Mucosa of rectum (tissue), 2 donors: Measurements from ENCODE around the gene FBXW8.

Source experiments
- H3K27ac ChIP-seq, 2 donors: one replicate each; pipeline ENCODE4 v1.7.0; 2013; ENCODE audit warnings: inconsistent platforms in 2 of 2, low read depth in 2 of 2, low read length in 2 of 2
- H3K27me3 ChIP-seq, 2 donors: one replicate each; pipeline ENCODE4 v1.7.0; 2013; ENCODE audit warnings: low read length in 2 of 2; ENCODE audit not compliant: control insufficient read depth in 2 of 2, insufficient read depth in 2 of 2
- H3K36me3 ChIP-seq, 2 donors: one replicate each; pipeline ENCODE4 v1.7.0; 2013; ENCODE audit warnings: low read length in 2 of 2; ENCODE audit not compliant: control insufficient read depth in 2 of 2, insufficient read depth in 2 of 2
- H3K4me1 ChIP-seq, 2 donors: one replicate each; pipeline ENCODE4 v1.7.0; 2013; ENCODE audit warnings: low read length in 2 of 2, mild to moderate bottlenecking in 1 of 2; ENCODE audit not compliant: control insufficient read depth in 2 of 2, insufficient read depth in 2 of 2
- H3K4me3 ChIP-seq, 2 donors: one replicate each; pipeline ENCODE4 v1.7.0; 2013; ENCODE audit warnings: low read length in 2 of 2
- H3K9ac ChIP-seq, 2 donors: one replicate each; pipeline ENCODE4 v1.7.0; 2013; ENCODE audit warnings: low read length in 2 of 2, low read depth in 1 of 2, mild to moderate bottlenecking in 1 of 2
- H3K9me3 ChIP-seq, 2 donors: one replicate each; pipeline ENCODE4 v1.7.0; 2013; ENCODE audit warnings: low read length in 2 of 2; ENCODE audit not compliant: control insufficient read depth in 2 of 2
- donor health status: healthy.
- donor health status: Normal muscosa, but diverticular disease.

FBXW8 gene

DNA sequence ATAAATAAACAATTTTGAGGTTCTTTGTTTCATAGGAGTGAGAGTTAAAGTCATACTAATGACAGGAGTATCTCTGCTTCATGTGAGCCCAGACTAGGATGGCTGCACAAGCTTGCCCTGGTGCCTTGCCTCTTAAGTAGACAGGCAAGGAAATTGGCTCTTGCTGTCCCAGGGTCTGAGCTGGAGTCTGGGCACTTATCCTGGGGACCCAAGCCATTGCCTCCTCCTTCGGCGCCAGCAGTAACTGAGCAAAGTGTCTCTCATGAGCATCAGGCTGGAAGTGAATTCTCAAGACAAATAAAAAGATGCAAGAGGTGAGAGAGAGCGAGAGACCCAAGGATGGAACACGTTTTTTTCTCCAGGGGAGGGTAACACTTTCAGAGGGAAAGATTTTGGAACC lies 6.9 kb upstream of the FBXW8 start:
- no peaks in the 10 kb centered on the region for H3K36me3 ChIP-seq
- no peaks in the 10 kb centered on the region for H3K9me3 ChIP-seq
- H3K4me3 ChIP-seq, result no peak overlapping the region
- H3K9ac ChIP-seq, result no peak overlapping the region
- H3K27me3 ChIP-seq, result no peaks in the 10 kb centered on the region
- no peaks in the 10 kb centered on the region for H3K4me1 ChIP-seq
- H3K27ac ChIP-seq, result no peak overlapping the region

DNA sequence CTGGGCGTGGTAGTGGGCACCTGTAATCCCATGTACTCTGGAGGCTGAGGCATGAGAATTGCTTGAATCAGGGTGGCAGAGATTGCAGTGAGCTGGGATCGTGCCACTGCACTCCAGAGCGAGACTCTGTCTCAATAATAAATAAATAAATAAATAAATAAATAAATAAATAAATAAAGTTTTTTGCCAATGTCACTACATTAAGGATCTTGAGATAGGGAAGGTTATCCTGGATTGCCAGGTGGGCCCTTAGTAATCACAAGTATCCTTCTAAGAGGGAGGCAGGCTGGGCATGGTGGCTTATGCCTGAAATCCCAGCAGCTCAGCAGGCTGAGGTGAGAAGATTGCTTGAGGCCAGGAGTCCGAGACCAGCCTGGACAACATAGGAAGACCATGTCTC lies 4.5 kb upstream of the FBXW8 start:
- Histone ChIP-seq H3K36me3 (no peaks in the 10 kb centered on the region), H3K9ac (no peak overlapping the region), H3K4me3 (no peak overlapping the region), H3K4me1 (peaks cover under 1 to 2% of the 10 kb centered on the region in 2 donors), H3K9me3 (no peaks in the 10 kb centered on the region), H3K27me3 (no peaks in the 10 kb centered on the region), H3K27ac (no peak overlapping the region)

DNA sequence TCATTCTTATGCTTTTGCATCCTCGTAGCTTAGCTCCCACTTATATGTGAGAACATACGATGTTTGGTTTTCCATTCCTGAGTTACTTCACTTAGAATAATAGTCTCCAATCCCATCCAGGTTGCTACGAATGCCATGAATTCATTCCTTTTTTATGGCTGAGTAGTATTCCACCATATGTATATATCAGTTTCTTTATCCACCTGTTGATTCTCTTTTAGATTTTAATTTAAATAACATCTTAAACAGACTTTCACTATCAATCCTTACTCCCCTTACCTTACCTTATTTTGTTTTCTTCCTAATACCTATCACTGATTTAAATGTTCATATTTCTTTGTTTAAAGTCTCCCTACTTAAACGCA lies 488 bp upstream of the FBXW8 start:
- peak overlapping the region in 1 of 2 donors; percentile 75 for H3K9ac ChIP-seq
- H3K4me3 ChIP-seq, result peak overlapping the region; percentile 83 to 87
- no peak overlapping the region for H3K27ac ChIP-seq

DNA sequence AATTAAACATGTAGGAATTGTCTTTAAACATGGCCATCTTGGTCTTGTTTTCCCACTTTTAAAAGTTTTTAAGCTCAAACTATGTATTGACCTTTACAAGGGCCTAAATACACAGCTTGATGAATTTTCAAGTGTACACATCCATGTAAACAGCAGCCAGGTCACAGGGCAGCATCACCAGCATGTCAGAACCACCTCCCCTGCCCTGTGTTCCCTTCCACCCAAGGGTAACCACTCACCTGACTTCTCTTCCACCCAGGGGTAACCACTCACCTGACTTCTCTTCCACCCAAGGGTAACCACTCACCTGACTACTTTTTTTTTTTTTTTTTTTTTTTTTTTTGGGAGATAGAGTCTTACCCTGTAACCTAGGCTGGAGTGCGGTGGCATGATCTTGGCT lies 4.6 kb downstream of the FBXW8 start:
- Histone ChIP-seq H3K27me3 (no peaks in the 10 kb centered on the region), H3K36me3 (no peaks in the 10 kb centered on the region), H3K4me3 (no peak overlapping the region), H3K4me1 (peaks cover 8 to 20% of the 10 kb centered on the region in 2 donors), H3K27ac (no peak overlapping the region), H3K9ac (no peak overlapping the region), H3K9me3 (no peaks in the 10 kb centered on the region)

More for the DNA sequence above, 488 bp upstream of the FBXW8 start:
- H3K9me3 ChIP-seq, result no peaks in the 10 kb centered on the region
- H3K36me3 ChIP-seq, result no peaks in the 10 kb centered on the region
- no peaks in the 10 kb centered on the region for H3K27me3 ChIP-seq
- H3K4me1 ChIP-seq, result peaks cover 2 to 8% of the 10 kb centered on the region in 2 donors

DNA sequence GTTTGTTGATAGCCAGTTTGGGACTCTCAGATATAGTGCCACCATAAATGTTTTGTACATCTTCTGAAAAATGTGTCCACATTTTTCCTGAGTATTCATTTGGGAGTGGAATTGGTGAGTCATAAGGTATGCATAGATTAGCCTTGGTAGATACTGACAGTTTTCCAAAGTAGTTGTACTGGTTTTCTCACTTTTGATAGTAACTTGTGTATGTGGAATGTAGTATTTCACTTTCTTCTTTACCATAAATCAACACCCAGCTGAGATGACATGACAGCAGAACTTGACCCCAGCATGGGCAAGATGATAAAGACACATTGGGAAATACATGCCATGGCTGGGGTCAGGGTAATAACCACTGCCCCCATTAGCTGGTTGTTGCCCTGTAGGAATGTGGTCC lies 5.4 kb downstream of the FBXW8 start:
- Histone ChIP-seq H3K27ac (no peak overlapping the region), H3K36me3 (no peaks in the 10 kb centered on the region), H3K27me3 (no peaks in the 10 kb centered on the region), H3K9ac (no peak overlapping the region), H3K4me1 (peaks cover 8 to 19% of the 10 kb centered on the region in 2 donors), H3K4me3 (no peak overlapping the region), H3K9me3 (no peaks in the 10 kb centered on the region)

DNA sequence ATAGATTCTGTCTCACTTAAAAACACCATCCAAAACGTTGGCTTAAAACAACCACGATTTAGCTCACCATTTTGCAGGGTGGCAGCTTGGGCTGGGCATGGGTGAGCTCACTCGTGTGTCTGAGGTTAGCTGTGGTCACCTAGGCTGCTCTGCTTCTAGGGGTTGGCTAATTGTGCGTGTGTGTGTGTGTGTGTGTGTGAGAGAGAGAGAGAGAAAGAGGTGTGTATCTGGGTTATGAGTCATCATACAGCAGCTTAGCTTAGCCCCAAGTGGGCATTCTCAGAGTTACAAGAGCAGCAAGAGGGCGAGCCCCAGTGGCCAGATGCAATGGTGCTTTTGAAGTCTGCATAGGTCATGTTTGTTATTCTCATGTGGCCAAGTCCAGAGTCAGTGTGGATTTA lies 6.0 kb downstream of the FBXW8 start:
- peaks cover 4 to 19% of the 10 kb centered on the region in 2 donors for H3K4me1 ChIP-seq

DNA sequence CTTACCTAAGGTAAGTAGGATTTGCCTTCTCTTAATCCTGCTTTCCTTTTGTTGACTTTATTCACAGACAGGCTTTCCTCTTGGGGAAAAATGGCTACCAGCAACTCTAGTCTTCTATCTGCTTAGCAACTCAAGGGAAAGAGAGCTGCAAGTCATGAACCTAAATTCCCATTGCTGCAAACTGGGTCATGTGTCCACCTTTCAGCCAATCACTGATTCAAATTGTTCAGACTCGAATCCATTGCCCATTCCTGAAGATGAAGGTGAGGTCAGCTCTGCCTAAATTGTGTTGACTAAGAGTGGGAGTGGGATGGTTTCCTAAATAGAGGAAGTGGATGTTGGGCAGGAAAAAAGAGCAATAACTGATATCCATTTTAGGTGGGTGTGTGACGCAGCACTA lies 7.7 kb downstream of the FBXW8 start:
- H3K27me3 ChIP-seq, result no peaks in the 10 kb centered on the region
- no peak overlapping the region for H3K9ac ChIP-seq
- no peaks in the 10 kb centered on the region for H3K9me3 ChIP-seq
- no peak overlapping the region for H3K27ac ChIP-seq
- H3K36me3 ChIP-seq, result no peaks in the 10 kb centered on the region
- no peak overlapping the region for H3K4me3 ChIP-seq
- H3K4me1 ChIP-seq, result peaks cover 0 to 19% of the 10 kb centered on the region in 2 donors

More for the DNA sequence above, 6.0 kb downstream of the FBXW8 start:
- Histone ChIP-seq H3K9me3 (no peaks in the 10 kb centered on the region), H3K36me3 (no peaks in the 10 kb centered on the region), H3K27me3 (no peaks in the 10 kb centered on the region), H3K27ac (no peak overlapping the region), H3K4me3 (no peak overlapping the region), H3K9ac (no peak overlapping the region)

DNA sequence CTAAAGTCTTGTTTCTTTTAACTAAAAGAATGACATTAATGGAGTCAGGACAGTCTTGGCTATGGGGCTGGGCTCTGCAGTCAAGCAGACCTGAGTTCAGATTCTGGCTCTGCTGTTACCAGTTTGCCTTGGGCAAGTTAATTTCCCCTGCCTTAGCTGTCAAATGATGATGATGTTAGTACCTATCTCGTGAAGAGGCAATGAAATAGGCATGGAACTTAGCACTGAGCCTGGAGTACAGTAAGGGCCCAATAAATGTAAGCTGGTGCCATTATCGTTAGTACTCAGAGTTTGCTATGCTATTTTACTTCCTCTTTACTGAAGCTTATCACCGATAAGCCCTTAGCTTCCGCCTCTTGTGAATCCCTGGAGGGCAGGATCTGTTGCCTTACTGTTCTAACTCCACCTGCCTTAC lies 8.5 kb downstream of the FBXW8 start:
- no peaks in the 10 kb centered on the region for H3K36me3 ChIP-seq
- H3K4me1 ChIP-seq, result peaks cover 0 to 19% of the 10 kb centered on the region in 2 donors
- no peaks in the 10 kb centered on the region for H3K9me3 ChIP-seq
- no peak overlapping the region for H3K4me3 ChIP-seq
- H3K27ac ChIP-seq, result peak overlapping the region; percentile 43 to 49
- no peaks in the 10 kb centered on the region for H3K27me3 ChIP-seq
- no peak overlapping the region for H3K9ac ChIP-seq

DNA sequence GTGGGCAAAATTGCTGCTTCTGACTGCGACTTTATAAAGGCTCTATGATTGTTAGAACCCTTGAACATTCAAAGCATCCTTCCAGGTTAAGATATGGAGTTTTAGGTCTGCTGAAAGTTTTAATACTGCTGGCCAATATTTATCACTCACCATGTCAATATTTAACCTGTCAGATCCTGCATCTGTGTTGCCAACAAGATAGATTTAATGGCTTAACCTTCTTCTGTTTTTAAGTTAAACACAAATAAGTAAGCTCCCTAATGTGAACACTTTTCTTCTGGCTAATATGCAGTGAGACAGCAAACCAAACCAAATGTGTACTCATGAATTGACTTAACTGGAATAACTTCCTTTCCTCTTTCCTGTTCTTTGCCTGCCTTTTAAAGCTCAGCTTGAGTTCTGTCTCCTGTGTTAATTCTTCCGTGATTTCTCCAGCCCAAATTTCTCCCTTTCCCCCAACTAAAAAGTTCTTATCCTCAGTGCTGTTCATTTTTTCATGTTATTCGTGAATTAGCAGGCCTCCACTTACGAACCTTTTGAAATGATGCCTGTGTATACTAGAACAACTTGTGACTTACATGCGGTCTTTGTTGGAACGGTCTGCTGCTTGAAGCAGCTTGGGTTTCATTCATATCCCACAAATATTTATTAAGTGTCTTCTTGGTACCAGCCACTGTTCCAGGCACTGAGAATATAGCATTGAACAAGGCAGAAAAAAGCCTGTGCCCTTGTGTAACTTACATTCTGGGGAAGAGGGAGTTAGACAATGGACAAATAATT lies 9.1 kb downstream of the FBXW8 start:
- H3K9me3 ChIP-seq, result no peaks in the 10 kb centered on the region
- no peaks in the 10 kb centered on the region for H3K27me3 ChIP-seq
- peak overlapping the region; percentile 43 to 49 for H3K27ac ChIP-seq
- H3K9ac ChIP-seq, result no peak overlapping the region
- peaks cover 0 to 19% of the 10 kb centered on the region in 2 donors for H3K4me1 ChIP-seq
- H3K36me3 ChIP-seq, result no peaks in the 10 kb centered on the region
- H3K4me3 ChIP-seq, result no peak overlapping the region

DNA sequence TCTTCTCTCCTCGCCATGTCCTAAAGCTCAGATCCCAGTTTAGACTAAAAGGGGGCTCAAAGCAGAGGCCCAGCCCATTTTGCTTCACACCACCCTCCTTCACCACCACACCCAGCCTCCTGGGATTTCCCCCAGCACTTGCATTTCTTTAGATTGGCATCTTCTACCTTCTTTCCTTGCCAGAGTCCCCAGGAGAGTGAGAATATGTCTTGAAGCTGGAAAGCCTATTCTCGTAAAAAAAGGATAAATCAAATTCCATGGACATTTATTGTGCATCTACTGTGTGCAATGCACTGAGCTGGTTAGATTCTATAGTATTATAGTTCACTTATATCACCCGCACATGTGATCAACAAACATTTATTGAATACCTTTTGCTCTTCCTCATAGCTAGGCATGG lies 10.2 kb downstream of the FBXW8 start:
- Histone ChIP-seq H3K9ac (no peak overlapping the region), H3K27ac (no peak overlapping the region), H3K36me3 (no peaks in the 10 kb centered on the region), H3K9me3 (no peaks in the 10 kb centered on the region), H3K4me1 (peaks cover 0 to 19% of the 10 kb centered on the region in 2 donors), H3K4me3 (no peak overlapping the region), H3K27me3 (no peaks in the 10 kb centered on the region)
